ENCODE data around the gene JMY. TPM values are rescaled to one million over a fixed set of nuclear protein-coding genes. Genes with fewer than 3 reads are reported as not detected.

The JMY gene
- total RNA-seq, 2 experiments from 2014 or later = 73.3 to 73.5 TPM

DNA sequence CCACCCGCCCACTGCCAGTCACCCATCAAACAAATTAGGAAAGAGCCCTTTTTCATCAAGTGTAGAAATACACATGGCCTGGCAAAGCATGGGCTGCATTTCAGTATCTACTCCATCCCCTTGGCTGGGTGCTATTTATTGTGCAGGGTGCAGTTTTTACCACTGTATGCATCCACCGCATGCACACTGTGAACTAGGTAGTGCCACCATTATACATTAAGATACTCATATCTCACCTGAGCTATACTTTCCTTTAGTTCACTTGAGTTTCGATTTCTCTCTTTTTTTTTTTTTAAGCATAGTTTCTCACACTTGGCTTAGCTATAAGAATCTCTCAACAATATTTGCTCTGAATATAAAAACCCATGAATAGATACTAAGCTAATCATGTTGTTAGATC lies 49.4 kb downstream of the JMY start:
- peaks cover 21% of the 10 kb centered on the region for H3K4me1 Mint-ChIP-seq (ENCODE audit: low read depth)
- no peaks in the 10 kb centered on the region for H3K27me3 ChIP-seq (ENCODE audit: control insufficient read depth in 1 of 2, insufficient read depth in 2 of 2, low read length in 2 of 2)
- H3K9me3 ChIP-seq (ENCODE audit: control insufficient read depth in 1 of 2, insufficient read depth in 1 of 2, low read length in 2 of 2) = no peaks in the 10 kb centered on the region
- no peaks in the 10 kb centered on the region for H3K27me3 Mint-ChIP-seq
- no peak for ATAC-seq (ENCODE audit: poor library complexity)
- intact Hi-C loops (cut with DNase I, micrococcal nuclease) = no loop called here
- no peaks in the 10 kb centered on the region for H3K9me3 Mint-ChIP-seq
- DNase-seq = no peak
- H3K4me1 ChIP-seq (ENCODE audit: insufficient read depth, low read length) = no peaks in the 10 kb centered on the region
- H3K4me3 ChIP-seq (ENCODE audit: low read length) = no peak overlapping the region
- POLR2A ChIA-PET = no interaction called here
- CTCF ChIA-PET = no interaction called here
- TF ChIP-seq, protein P1, sequence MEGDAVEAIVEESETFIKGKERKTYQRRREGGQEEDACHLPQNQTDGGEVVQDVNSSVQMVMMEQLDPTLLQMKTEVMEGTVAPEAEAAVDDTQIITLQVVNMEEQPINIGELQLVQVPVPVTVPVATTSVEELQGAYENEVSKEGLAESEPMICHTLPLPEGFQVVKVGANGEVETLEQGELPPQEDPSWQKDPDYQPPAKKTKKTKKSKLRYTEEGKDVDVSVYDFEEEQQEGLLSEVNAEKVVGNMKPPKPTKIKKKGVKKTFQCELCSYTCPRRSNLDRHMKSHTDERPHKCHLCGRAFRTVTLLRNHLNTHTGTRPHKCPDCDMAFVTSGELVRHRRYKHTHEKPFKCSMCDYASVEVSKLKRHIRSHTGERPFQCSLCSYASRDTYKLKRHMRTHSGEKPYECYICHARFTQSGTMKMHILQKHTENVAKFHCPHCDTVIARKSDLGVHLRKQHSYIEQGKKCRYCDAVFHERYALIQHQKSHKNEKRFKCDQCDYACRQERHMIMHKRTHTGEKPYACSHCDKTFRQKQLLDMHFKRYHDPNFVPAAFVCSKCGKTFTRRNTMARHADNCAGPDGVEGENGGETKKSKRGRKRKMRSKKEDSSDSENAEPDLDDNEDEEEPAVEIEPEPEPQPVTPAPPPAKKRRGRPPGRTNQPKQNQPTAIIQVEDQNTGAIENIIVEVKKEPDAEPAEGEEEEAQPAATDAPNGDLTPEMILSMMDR (IDR thresholded peaks at IDR 0.05) = no peak
- H3K4me3 Mint-ChIP-seq = no peak overlapping the region
- H3K27ac ChIP-seq (ENCODE audit: low read depth in 1 of 2, low read length in 2 of 2) = no peak overlapping the region
- H3K27ac Mint-ChIP-seq = no peak overlapping the region
- H3K36me3 ChIP-seq (ENCODE audit: insufficient read depth, low read length) = peaks cover 30% of the 10 kb centered on the region
- peaks cover 78% of the 10 kb centered on the region for H3K36me3 Mint-ChIP-seq (ENCODE audit: low read depth)

- no peaks in the 10 kb centered on the region for H3K4me1 ChIP-seq (ENCODE audit: insufficient read depth, low read length)
- H3K27me3 ChIP-seq (ENCODE audit: control insufficient read depth in 1 of 2, insufficient read depth in 2 of 2, low read length in 2 of 2) = no peaks in the 10 kb centered on the region
- peaks cover 79% of the 10 kb centered on the region for H3K36me3 Mint-ChIP-seq (ENCODE audit: low read depth)
- CTCF ChIA-PET = no interaction called here
- TF ChIP-seq, protein P1 (IDR thresholded peaks at IDR 0.05) = no peak
- intact Hi-C loops (cut with DNase I, micrococcal nuclease) = no loop called here
- H3K4me3 ChIP-seq (ENCODE audit: low read length) = no peak overlapping the region
- no peak overlapping the region for H3K27ac Mint-ChIP-seq
- DNase-seq (no peak), ATAC-seq (ENCODE audit: poor library complexity) (no peak)
- no peak overlapping the region for H3K27ac ChIP-seq (ENCODE audit: low read depth in 1 of 2, low read length in 2 of 2)
- H3K27me3 Mint-ChIP-seq = no peaks in the 10 kb centered on the region
- H3K4me3 Mint-ChIP-seq = no peak overlapping the region
- POLR2A ChIA-PET = no interaction called here
- no peaks in the 10 kb centered on the region for H3K9me3 ChIP-seq (ENCODE audit: control insufficient read depth in 1 of 2, insufficient read depth in 1 of 2, low read length in 2 of 2)
- H3K4me1 Mint-ChIP-seq (ENCODE audit: low read depth) = peaks cover 21% of the 10 kb centered on the region
- peaks cover 30% of the 10 kb centered on the region for H3K36me3 ChIP-seq (ENCODE audit: insufficient read depth, low read length)
- no peaks in the 10 kb centered on the region for H3K9me3 Mint-ChIP-seq
Measured at GRCh38 chr5:79285833-79286232, 49.9 kb downstream of the JMY start.

DNA sequence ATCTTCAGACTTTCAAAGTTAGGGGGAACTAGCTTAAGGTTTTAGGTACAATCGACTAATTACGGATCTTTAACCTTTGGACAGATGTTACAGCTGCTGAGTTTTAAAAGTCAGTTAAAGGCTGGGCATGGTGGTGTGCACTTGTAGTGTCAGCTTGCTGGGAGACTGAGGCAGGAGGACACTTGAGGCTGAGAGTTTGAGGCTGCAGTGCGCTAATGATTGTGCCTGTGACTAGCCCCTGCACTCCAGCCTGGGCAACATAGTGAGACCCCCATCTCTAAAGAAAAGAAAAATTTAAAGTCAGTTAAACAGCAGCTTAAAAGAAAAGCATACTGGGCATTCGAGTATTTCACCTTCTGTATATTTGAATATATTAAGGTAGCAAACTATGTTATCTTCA lies 51.4 kb downstream of the JMY start:
- ATAC-seq (ENCODE audit: poor library complexity) (no peak), DNase-seq (no peak)
- TF ChIP-seq, protein P1 (IDR thresholded peaks at IDR 0.05) = no peak
- Mint-ChIP-seq H3K27ac (no peak overlapping the region), H3K27me3 (no peaks in the 10 kb centered on the region), H3K4me1 (ENCODE audit: low read depth) (peaks cover 27% of the 10 kb centered on the region), H3K4me3 (no peak overlapping the region), H3K36me3 (ENCODE audit: low read depth) (peaks cover 84% of the 10 kb centered on the region), H3K9me3 (no peaks in the 10 kb centered on the region)
- POLR2A ChIA-PET = interaction anchor here (0.5 to 0.9 kb wide), 2 partner anchors 19 to 49 kb away, joined by 3 read pairs; no protein-coding TSS in a partner anchor
- Histone ChIP-seq H3K27me3 (ENCODE audit: control insufficient read depth in 1 of 2, insufficient read depth in 2 of 2, low read length in 2 of 2) (no peaks in the 10 kb centered on the region), H3K27ac (ENCODE audit: low read depth in 1 of 2, low read length in 2 of 2) (no peak overlapping the region), H3K36me3 (ENCODE audit: insufficient read depth, low read length) (peaks cover 44% of the 10 kb centered on the region), H3K9me3 (ENCODE audit: control insufficient read depth in 1 of 2, insufficient read depth in 1 of 2, low read length in 2 of 2) (no peaks in the 10 kb centered on the region), H3K4me3 (ENCODE audit: low read length) (no peak overlapping the region), H3K4me1 (ENCODE audit: insufficient read depth, low read length) (no peaks in the 10 kb centered on the region)
- intact Hi-C loops (cut with DNase I, micrococcal nuclease) = no loop called here
- CTCF ChIA-PET = no interaction called here

Data from CD4-positive, alpha-beta T cell (primary cell).